ENCODE measurements around the gene DNAAF1.
"Not testable (repeated sequence)": the region's sequence is repeated elsewhere in the genome, so short reads cannot be mapped to it uniquely, and the experiment has no call there.

DNAAF1 gene

DNA sequence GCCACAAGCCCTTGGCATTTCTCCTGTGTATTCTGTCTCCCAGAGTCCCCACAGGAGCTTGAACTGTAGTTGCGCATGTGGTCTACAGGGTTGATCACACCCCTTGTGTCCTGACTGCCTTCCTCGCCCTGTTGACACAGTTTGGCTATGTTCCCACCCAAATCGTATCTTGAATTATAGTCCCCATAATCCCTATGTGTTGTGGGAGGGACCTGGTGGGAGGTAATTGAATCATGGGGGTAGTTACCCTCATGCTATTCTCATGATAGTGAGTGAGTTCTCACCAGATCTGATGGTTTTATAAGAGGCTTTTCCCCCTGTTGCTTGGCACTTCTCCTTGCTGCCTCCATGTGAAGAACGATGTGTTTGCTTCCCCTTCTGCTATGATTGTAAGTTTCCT lies 67.0 kb downstream of the DNAAF1 start:
- DNase-seq (ENCODE audit: low spot score) = no peak

- no peak for DNase-seq (ENCODE audit: low spot score)
These were observed 67.5 kb downstream of the DNAAF1 start for GRCh38 chr16:84212631-84213030.

DNA sequence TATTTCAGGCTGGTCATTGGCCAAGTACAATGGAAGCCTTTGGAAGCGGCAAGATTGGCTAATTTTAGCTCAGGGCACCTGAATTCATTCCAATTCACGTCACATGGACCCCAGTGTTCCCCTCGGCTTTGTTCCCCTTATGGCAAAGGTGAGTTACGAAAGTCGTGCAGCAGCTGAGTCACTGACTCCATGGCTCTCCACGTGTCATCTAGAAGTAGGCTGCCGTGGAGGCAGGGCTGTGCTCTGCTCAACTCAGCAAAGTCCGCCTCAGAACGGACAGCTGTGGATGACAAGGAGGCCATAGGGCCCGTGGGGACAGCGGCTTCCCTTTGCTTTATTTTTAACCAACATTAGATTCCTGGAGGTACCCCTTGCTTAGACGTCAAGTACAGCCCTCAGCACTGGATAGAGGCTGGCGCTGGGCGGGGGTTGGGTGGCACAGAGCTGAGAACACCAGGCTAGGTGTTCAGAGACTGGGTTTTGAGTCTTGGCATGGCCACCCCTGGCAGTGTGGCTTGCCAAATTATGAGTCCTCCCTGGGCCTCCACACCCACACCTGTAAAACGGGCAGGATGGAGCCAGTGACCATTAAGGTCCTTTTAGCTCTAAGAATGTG lies 69.5 kb downstream of the DNAAF1 start:
- DNase-seq (ENCODE audit: low spot score) = no peak

GRCh38 chr16:84215531-84215930 lies 70.4 kb downstream of the DNAAF1 start:
- DNase-seq (ENCODE audit: low spot score) = no peak

DNA sequence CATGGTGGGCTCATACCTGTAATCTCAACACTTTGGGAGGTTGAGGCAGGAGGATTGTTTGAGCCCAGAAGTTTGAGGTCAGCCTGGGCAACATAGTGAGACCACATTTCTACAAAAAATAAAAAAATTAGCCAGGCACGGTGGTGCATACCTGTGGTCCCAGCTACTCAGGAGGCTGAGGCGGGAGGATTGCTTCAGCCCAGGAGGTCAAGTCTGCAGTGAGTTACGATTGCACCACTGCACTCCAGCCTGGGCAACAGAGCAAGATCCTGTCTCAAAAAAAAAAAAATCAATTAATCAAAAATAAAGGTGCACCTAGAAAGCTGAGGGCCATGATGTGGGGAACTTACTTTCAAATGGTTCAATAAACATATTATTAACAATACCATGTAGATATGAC lies 71.0 kb downstream of the DNAAF1 start:
- DNase-seq (ENCODE audit: low spot score) = not testable (repeated sequence)

GRCh38 chr16:84218176-84218823 lies 73.2 kb downstream of the DNAAF1 start:
- no peak for DNase-seq (ENCODE audit: low spot score)

GRCh38 chr16:84218956-84219355 lies 73.8 kb downstream of the DNAAF1 start:
- DNase-seq (ENCODE audit: low spot score) = no peak

- DNase-seq (ENCODE audit: low spot score) = no peak
These were observed 75.7 kb downstream of the DNAAF1 start for GRCh38 chr16:84220851-84221250.

GRCh38 chr16:84223456-84223855 lies 78.3 kb downstream of the DNAAF1 start:
- DNase-seq (ENCODE audit: low spot score) = no peak

DNA sequence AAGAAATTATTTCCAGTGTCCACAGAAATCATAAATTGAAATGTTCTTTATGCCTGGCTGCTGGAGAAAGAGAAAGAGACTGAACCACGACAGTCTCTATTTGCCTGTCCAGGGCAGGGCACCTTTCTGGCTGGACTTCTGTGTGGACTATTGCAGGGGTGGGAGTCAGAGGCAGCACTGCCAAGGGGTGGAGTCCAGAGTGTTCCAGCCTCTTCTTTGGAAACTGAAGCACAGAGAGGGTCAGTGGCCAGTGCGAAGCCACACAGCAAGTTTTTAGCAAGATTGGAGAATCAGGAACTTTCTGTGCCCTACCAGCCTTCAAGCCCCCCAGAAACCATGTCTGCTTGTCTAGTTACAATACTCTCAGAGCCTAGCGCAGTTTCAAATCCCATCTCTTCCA lies 79.4 kb downstream of the DNAAF1 start:
- DNase-seq (ENCODE audit: low spot score) = no peak

DNA sequence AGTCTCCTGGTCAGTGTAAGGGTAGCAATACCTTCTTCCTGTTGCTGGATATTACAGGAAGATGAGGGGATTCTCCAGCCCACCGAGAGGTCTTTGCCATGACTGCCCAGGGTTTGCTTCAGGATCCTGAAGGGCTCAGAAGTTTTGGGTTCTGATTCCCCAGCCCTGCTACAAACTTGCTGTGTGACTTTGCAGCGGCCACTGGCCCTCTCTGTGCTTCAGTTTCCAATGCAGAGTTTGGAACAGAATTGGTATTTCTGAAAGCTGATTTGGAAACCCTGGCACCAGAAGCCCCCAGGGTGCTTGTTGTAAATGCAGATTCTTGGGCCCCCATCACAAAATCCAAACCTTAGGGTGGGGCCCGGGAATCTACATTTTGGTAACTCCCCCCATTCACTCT lies 80.0 kb downstream of the DNAAF1 start:
- DNase-seq (ENCODE audit: low spot score) = no peak

DNA sequence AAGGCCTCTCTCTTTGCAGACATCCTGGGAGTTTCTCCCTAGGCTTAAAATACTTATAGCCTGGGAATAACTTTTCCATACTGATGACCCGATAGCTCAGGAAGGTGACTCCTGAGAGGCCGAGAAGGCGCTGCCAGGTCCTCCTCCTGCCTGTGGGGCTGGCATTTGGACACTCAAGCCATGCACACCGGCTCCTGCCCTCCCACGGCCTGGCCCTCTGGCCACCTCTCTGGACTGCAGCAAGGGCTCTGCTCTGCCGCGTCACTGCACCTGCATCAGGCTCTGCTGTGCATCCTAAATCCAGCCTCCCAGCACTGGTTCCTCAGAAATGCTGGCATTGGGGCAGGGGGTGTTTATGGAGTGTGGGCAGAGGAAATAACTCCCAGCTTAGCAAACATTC lies 80.5 kb downstream of the DNAAF1 start:
- no peak for DNase-seq (ENCODE audit: low spot score)

- DNase-seq (ENCODE audit: low spot score) = no peak
These were observed 80.9 kb downstream of the DNAAF1 start for GRCh38 chr16:84226026-84226425.

Measured in iPS-NIHi11 (cell line).